PC-3 (cell line): ENCODE results near the gene ANKH. TPM values are rescaled to one million over a fixed set of nuclear protein-coding genes. Genes with fewer than 3 reads are reported as not detected.
A peak's percentile ranks its signal among the peaks of the same experiment; 100 is the strongest.

Source experiments
- ATAC-seq: fragments of 200-7000 bp; cut with Tn5 transposase; 2 replicates; pipeline ENCODE4 v1.9.1; 2020; ENCODE audit warnings: mild to moderate bottlenecking, moderate library complexity
- BruUV-seq: library from RNA; stranded (reverse); fragments of 400-500 nt; replicated peaks from 2 replicates; lab custom pipeline; 2021; lab: Mats Ljungman, UMichigan
- CTCF ChIA-PET: fragments of 300-600 bp; sonication (Branson Sonifier 250); formaldehyde crosslinking; loops from one replicate; lab custom pipeline; 2022; ENCODE audit warnings: antibody characterized with exemption; lab: Charles Lee
- POLR2A ChIA-PET: fragments of 300-600 bp; sonication (Branson Sonifier 250); formaldehyde crosslinking; loops from one replicate; lab custom pipeline; 2022; ENCODE audit warnings: antibody characterized with exemption; ENCODE audit not compliant: unreplicated experiment; lab: Charles Lee
- DNase-seq: peaks from one replicate; pipeline ENCODE4 v3.0.0-alpha.2; 2015
- H2AFZ ChIP-seq: fragments of 300-600 bp; sonication (generic); 2 replicates; pipeline ENCODE4 v1.6.0; 2016; ENCODE audit warnings: antibody characterized with exemption, low read length
- H3F3A ChIP-seq: fragments of 300-600 bp; sonication (generic); one replicate; pipeline ENCODE4 v1.6.0; 2017; ENCODE audit warnings: antibody characterized with exemption, low read length, control low read depth, mild to moderate bottlenecking; ENCODE audit not compliant: unreplicated experiment
- H3K27ac ChIP-seq: fragments of 300-600 bp; sonication (generic); 2 replicates; pipeline ENCODE4 v1.5.1; 2016; ENCODE audit warnings: mild to moderate bottlenecking, low read length
- H3K27me3 ChIP-seq: fragments of 300-600 bp; sonication (generic); 2 replicates; pipeline ENCODE4 v1.6.1; 2016; ENCODE audit warnings: low read length, mixed read lengths
- H3K36me3 ChIP-seq: fragments of 300-600 bp; sonication (generic); 2 replicates; pipeline ENCODE4 v1.6.1; 2016; ENCODE audit warnings: low read depth, mixed run types, low read length, mixed read lengths
- H3K4me1 ChIP-seq: fragments of 300-600 bp; sonication (generic); 2 replicates; pipeline ENCODE4 v1.5.1; 2016; ENCODE audit warnings: low read length; ENCODE audit not compliant: insufficient read depth
- H3K4me2 ChIP-seq: fragments of 300-600 bp; sonication (generic); 2 replicates; pipeline ENCODE4 v1.6.0; 2016; ENCODE audit warnings: low read length
- H3K4me3 ChIP-seq: fragments of 300-600 bp; sonication (generic); 2 replicates; pipeline ENCODE4 v1.5.1; 2016; ENCODE audit warnings: mild to moderate bottlenecking, low read length, mixed read lengths
- H3K79me2 ChIP-seq: fragments of 300-600 bp; sonication (generic); 2 replicates; pipeline ENCODE4 v1.6.1; 2017; ENCODE audit warnings: low read length, mixed read lengths
- H3K9ac ChIP-seq: fragments of 300-600 bp; sonication (generic); 2 replicates; pipeline ENCODE4 v1.6.0; 2016; ENCODE audit warnings: mild to moderate bottlenecking, low read length
- H3K9me2 ChIP-seq: fragments of 300-600 bp; sonication (generic); replicated peaks from 2 replicates; pipeline ENCODE4 v1.6.1; 2016; ENCODE audit warnings: mixed run types, low read length, mixed read lengths
- H3K9me3 ChIP-seq: fragments of 300-600 bp; sonication (generic); 2 replicates; pipeline ENCODE4 v1.6.1; 2016; ENCODE audit warnings: low read length, mixed read lengths
- H4K20me1 ChIP-seq: fragments of 300-600 bp; sonication (generic); 2 replicates; pipeline ENCODE4 v1.6.1; 2016; ENCODE audit warnings: low read length, mixed read lengths
- CTCF ChIP-seq: fragments of 300-600 bp; sonication (generic); conservative IDR thresholded peaks from 2 replicates; pipeline ENCODE4 v1.5.1; 2017; ENCODE audit warnings: antibody characterized with exemption, low read depth, mild to moderate bottlenecking, low read length
- EZH2 ChIP-seq: fragments of 300-600 bp; sonication (generic); IDR thresholded peaks from one replicate; pipeline ENCODE4 v1.6.1; 2017; ENCODE audit warnings: antibody characterized with exemption, mild to moderate bottlenecking, low read length; ENCODE audit not compliant: unreplicated experiment
- EZH2phosphoT487 ChIP-seq: fragments of 300-600 bp; sonication (generic); IDR thresholded peaks from 2 replicates; pipeline ENCODE4 v1.6.1; 2018; ENCODE audit warnings: mild to moderate bottlenecking, antibody characterized with exemption, low read length, borderline replicate concordance
- intact Hi-C: fragments of 100-400 bp; cut with micrococcal nuclease; formaldehyde crosslinking; loops from 2 replicates; pipeline ENCODE4 v1.9.0; 2023
- total RNA-seq: library from RNA; depleted of rRNA; stranded (reverse); fragments of >200 nt; gene quantifications from 2 replicates; pipeline ENCODE4 v1.2.3, GENCODE V29; 2014

ANKH gene
- total RNA-seq, 1 experiment from 2014 or later: 11.6 TPM

GRCh38 chr5:14894748-14895147 lies 23.2 kb upstream of the ANKH start:
- no peaks in the 10 kb centered on the region for H3F3A ChIP-seq
- intact Hi-C loops: no loop called here
- H3K36me3 ChIP-seq: no peaks in the 10 kb centered on the region
- no peak overlapping the region for H2AFZ ChIP-seq
- H3K27me3 ChIP-seq: no peaks in the 10 kb centered on the region
- no peaks in the 10 kb centered on the region for H3K79me2 ChIP-seq
- H3K4me2 ChIP-seq: no peak overlapping the region
- H4K20me1 ChIP-seq: no peaks in the 10 kb centered on the region
- no peak overlapping the region for H3K27ac ChIP-seq
- no peak overlapping the region for H3K4me3 ChIP-seq
- DNase-seq: no peak
- no peaks in the 10 kb centered on the region for H3K9me3 ChIP-seq
- no peaks in the 10 kb centered on the region for H3K4me1 ChIP-seq
- H3K9ac ChIP-seq: no peak overlapping the region
- no TSS peak for BruUV-seq
- H3K9me2 ChIP-seq: no peaks in the 10 kb centered on the region
- ChIA-PET POLR2A (no interaction called here), CTCF (no interaction called here)
- TF ChIP-seq EZH2 (no peak), EZH2phosphoT487 (no peak), CTCF (no peak)
- no peak for ATAC-seq

GRCh38 chr5:14893381-14893780 lies 21.8 kb upstream of the ANKH start:
- Histone ChIP-seq H3K4me1 (no peaks in the 10 kb centered on the region), H3K36me3 (no peaks in the 10 kb centered on the region), H3K9ac (no peak overlapping the region), H3K9me3 (no peaks in the 10 kb centered on the region), H3K27ac (no peak overlapping the region), H3K4me3 (no peak overlapping the region), H3K27me3 (peaks cover 6% of the 10 kb centered on the region; the same call in 1 of the 2 replicates), H3K9me2 (no peaks in the 10 kb centered on the region), H2AFZ (no peak overlapping the region), H3F3A (no peaks in the 10 kb centered on the region), H3K4me2 (no peak overlapping the region), H4K20me1 (no peaks in the 10 kb centered on the region), H3K79me2 (no peaks in the 10 kb centered on the region)
- no TSS peak for BruUV-seq
- DNase-seq: no peak
- intact Hi-C loops: no loop called here
- POLR2A ChIA-PET: no interaction called here
- TF ChIP-seq EZH2phosphoT487 (no peak), CTCF (no peak), EZH2 (no peak)
- peak; percentile 31; the same call in 1 of the 2 replicates for ATAC-seq
- CTCF ChIA-PET: no interaction called here

- BruUV-seq: no TSS peak
- TF ChIP-seq CTCF (no peak), EZH2phosphoT487 (no peak), EZH2 (no peak)
Measured at GRCh38 chr5:14890846-14891245, 19.3 kb upstream of the ANKH start.

More at GRCh38 chr5:14890846-14891245, 19.3 kb upstream of the ANKH start:
- Histone ChIP-seq H4K20me1 (no peaks in the 10 kb centered on the region), H3K79me2 (no peaks in the 10 kb centered on the region), H3K4me1 (no peaks in the 10 kb centered on the region), H3K27me3 (peaks cover 6% of the 10 kb centered on the region; the same call in 1 of the 2 replicates), H3K9ac (no peak overlapping the region), H3K36me3 (no peaks in the 10 kb centered on the region), H3F3A (no peaks in the 10 kb centered on the region), H3K27ac (no peak overlapping the region), H2AFZ (no peak overlapping the region), H3K4me2 (no peak overlapping the region), H3K9me2 (no peaks in the 10 kb centered on the region), H3K9me3 (no peaks in the 10 kb centered on the region), H3K4me3 (no peak overlapping the region)
- POLR2A ChIA-PET: no interaction called here
- intact Hi-C loops: no loop called here
- DNase-seq: no peak
- CTCF ChIA-PET: no interaction called here
- ATAC-seq: no peak
